Embryonic facial prominence (tissue), 1 donor: ENCODE results near the gene ADGRD1.

Experiments
- DNase-seq: peaks from one replicate; pipeline ENCODE4 v3.0.0-alpha.2; 2016; ENCODE audit errors: extremely low spot score

The ADGRD1 gene

DNA sequence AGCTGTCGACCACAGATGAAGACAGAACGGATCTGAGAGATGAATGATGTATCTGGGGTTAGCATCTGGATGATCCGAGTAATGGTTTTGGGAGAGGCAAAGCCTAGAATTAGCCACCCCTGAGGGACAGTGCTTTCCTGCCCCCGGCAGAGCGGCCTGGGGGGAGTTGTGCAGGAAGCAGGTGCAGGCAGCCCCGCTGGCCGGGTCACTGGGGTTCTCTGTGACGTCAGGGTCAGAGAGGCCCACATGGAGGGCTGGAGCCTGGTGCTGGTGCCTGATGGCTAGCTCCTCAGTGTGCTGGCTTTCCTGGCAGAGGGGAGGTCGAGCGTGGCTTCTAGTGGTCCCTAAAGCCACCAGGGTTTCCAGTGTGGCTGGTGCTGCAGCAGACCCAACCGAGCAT is 70.3 kb downstream of the ADGRD1 start:
- no peak for DNase-seq

DNA sequence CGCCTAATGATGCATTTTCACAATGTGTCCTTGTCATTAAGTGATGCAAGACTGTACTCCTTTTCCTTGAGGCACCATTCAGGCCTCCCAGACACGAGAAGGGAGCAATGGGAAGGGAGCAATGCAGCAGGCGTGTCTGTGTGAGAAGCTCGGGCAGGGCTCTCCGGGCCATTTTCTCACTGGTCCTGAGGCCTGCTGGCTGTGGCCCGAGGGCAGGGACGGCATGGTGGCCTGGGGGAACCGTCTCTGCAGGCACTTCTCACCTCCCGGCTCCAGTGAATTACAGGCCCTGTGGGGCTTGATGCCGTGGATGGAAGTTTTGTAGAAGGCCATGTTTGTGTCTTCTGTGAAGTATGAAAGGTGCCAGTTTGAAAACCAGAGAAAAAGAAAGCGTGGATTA is 71.0 kb downstream of the ADGRD1 start:
- no peak for DNase-seq

DNA sequence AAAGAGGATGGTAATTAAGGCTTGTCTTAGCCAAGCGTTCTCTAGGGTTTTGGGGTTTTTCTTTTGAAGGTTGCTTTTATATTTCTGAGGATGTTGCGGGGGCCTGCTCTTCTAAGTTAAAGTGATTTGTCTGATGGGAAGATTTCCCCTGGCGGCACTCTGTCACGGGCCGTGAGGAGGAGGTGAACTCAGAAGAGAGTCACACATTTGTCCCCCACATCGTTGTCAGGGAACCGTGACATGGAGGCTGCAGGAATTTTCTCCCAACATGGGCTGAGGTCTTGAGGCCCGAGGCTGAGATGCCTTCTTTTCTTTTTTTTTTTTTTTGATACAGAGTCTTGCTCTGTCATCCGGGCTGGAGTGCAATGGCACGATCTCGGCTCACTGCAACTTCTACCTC is 71.5 kb downstream of the ADGRD1 start:
- no peak for DNase-seq

DNA sequence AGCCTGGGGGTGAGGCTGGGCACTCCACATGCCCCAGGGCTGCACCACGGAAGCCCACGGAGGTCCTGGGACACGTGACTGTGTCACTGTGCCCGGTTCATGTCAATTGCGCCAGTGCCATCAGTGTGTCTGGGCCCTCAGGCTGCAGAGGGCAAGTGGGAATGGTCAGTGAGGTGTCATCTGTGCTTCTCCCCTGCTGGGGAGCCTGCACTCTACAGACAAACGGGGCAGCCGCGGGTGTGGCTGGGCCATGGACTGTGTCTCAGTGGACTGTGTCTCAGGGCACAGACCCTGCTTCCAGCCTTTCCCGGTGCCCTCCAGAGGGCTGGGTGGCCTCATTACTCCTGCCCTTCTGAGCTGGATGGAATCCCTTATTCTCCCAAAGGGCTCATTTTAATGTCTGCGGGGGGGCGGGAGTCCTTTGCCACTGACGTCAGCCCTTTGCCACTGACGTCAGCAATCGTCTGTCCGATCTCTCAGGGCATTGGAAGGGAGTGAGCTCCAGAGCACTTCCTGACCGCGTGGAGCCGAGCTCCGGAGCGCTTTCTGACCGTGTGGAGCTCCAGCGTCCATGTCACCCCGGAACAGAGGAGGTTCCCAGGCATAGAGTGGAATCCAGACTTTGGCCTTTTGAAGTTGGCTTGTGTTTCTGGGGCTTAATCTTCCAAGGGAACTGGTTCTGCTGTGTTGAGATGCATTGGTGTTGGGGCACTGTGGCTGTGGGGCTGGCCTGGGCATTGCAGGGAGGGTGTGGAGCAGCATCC is 72.4 kb downstream of the ADGRD1 start:
- no peak for DNase-seq

DNA sequence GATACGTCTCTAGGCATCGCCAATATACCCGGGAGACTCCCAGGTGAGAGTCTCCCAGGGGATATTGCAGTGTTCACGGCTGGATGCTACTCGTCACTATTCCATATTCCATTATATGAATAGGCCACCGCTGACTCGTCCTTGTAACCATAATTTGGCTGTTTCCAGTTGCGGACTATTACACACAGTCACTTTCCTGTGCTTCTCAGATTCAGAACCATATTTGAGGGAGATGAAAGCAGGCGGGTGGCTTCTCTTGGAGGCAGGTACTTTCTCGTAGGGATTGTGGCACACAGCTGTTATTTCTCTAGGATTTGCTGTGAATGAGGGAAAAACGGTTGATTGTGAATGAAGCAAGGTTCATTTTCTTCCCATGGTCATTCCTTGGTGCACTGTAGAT is 73.0 kb downstream of the ADGRD1 start:
- DNase-seq, result no peak

DNA sequence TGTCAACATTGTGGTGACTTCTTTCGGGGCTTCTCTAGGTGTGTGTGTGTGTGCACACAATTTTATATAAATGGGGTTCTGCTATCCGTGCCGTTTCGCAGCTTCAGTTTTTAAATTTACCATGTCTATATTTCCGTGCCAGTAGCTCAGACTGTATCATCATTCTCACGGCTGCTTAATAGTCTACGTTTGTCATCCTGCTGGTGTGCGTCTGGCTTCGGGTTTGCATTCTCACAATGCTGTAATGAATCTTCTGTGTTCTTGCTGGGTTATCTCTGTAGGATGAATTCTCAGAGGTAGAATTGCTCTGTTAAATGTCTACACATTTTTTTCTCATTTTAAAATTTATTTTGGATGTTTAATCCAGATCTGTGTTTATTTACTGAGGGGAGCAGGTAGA is 73.6 kb downstream of the ADGRD1 start:
- DNase-seq, result no peak

DNA sequence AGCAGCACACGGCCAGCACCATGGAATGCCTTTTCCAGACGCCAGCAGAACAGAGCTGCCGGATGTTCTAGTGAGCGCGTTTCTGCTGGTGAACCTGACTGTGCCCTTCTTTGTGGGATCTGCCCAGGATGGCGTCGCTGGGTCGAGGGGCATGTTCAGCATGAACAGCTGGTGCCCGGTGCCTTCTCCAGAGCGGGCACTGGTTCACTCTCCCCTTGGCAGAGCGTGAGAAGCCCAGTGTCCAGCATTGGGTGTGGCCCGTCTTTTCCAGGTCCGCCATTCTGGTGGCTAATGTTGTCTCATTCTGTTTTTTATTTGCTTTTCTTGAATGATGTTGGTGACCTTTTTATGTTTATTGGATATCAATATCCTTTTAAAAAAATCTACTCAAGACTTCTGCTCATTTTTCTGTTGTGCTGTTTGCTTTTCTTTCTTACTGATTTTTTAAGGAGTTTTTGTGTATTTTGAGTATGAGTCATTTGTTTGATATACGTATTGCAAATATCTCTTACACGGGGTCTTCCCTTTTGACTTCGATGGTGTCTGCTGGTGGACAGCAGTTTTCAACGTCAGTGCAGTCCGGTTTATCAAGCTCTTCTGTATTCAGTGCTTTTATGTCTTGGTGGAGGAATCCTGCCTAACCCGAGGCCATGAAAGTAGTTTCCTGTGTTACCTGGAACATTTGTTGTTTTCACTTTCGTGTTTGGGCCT is 74.3 kb downstream of the ADGRD1 start:
- no peak for DNase-seq

DNA sequence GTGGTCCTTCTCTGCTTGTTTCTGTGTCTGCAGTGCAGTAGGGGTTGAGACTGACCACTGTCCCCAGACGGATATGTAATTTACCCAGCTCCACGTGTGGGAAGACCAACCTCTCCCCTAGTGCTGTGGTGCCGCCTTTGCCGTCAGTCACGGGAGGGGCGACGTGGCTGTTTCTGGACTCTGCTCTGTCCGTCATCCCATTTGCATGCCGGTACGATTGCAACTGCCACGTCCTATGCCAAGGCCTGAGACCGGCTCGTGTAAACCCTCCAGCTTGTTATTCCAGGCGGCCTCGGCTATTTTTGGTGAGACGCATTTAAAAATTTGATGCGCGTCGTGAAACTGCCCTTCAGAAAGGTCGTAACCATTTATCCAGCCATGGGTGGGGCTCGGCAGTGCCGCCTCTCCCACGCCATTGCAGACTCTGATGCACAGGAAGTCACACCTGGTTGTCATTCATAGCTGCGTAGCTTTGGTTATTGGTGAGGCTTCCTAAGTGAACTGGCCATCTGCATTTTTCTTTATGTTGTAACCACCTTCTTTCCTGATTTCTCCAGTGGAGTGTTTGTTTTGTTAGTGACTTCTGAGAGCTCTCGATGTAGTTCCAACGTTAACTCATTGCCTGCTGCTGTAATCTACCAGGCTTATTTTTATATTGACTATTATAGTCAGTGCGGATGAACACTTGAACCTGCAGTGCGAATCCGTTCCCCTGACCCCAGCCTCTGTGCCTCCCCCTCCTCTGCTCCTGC is 75.1 kb downstream of the ADGRD1 start:
- no peak for DNase-seq

DNA sequence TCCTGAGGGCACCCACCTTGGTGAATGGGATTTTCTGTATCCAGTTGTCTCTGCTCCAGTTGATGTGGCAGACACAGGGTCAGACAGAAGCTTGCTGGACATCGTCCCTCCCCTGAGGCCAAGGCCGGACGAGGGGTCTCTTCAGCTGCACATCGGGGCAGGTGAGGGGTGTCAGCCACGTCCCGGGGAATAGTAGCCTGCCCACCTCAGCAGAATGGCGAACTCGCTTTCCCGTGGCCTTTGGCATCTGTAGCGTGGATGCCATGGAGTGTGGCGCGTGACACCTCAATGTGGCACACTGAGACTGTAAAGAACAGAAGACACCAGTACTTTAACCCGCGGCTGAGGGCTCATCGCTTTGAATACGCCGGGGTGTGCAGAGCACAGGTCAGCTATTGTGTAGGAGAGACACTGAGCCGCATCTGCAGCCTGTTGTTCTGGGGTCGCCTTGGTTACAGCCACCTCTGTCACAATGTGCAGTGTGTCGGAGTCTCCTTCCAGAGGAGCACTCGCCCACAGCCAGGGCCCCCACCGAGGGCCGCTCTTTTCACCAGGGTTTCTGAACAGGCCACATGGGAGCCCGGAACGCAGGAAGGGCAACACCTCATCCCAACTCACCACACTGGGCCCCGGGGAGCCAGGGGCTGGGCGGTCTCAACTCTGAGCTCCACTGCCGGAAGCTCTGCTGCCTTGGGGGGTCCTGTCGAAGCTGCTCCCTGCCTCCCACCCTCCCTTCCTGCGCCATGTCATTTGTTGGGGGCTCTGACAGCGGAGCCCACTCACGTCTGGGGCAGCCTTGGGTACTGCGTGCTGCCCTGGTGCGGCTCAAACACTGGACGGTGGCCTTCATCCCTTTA is 77.0 kb downstream of the ADGRD1 start:
- no peak for DNase-seq

DNA sequence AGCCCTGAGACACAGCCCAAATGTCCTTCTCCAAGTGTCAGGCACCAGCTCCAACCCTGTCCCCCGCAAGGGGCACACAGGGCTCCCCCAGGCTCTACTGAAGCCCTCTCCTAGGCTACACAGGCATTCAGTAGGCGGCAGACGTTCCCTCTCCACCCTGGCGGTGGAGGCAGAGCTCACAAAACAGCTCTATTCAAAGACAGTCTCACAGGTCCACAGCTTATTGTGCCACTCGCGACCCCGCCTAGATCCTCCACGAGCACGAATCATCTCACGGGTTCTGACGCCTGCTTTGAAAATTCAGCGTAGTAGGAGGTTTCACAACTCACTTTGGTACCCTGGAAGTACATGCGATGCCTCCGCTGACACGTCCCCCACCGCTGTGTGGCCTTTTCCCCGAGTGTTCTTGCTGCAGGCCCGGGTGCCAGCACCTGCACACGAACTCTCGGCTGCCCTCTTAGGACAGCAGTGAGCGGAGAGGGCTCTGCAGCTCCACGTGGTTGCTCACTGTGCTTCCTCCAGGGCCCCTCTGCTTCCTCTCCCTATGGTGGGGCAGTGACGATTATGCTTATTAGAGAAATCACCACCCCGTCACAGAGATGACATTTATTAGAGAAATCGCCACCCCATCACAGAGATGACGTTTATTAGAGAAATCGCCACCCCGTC is 78.5 kb downstream of the ADGRD1 start:
- DNase-seq, result no peak

DNA sequence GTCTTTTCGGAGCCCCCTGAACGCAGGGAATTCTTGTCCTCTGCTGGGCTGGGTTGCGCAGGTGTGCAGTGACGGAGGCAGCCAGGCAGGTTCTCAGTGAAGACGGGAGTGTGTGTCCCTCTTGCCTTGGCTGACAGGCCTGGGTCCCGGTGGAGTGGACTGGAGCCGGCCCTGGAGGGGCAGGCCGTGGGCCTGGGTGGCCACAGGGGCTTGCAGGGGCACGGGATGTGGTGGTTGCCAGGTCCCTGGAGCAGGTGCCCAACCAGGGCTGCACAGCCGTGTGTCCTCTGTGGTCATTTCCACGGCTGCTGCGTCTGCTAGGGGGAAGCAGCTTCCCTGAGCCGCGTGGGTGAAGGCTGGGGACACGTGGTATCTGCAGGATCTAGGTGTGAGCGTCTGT is 79.8 kb downstream of the ADGRD1 start:
- DNase-seq, result no peak

DNA sequence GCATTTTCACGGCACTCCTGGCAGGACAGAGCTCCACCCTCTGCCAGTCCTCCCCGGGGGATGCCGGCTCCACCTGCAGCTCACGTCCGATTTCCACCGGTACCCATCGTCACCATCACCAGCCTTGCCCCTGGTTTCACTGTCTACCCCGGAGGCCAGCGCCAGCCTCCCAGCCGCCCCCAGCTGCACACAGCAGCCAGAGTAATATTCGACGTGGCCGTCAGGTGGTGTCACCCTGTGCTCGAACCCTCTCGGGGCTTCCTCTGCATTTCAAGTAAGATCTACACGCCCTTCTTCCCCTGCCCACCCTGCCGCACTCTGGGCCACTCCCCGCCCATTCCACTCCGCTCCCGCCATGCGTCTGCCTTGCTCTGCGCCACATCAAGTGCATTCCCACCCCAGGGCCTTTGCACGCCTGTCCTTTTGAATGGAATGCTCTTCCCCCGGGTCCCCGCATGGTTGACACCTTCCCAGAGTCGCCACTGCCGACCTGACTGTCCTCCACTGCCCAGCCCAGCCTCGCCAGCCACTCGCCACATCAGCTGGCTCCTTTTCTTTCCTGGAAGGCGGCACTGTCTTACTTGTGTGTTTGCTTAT is 80.3 kb downstream of the ADGRD1 start:
- no peak for DNase-seq

DNA sequence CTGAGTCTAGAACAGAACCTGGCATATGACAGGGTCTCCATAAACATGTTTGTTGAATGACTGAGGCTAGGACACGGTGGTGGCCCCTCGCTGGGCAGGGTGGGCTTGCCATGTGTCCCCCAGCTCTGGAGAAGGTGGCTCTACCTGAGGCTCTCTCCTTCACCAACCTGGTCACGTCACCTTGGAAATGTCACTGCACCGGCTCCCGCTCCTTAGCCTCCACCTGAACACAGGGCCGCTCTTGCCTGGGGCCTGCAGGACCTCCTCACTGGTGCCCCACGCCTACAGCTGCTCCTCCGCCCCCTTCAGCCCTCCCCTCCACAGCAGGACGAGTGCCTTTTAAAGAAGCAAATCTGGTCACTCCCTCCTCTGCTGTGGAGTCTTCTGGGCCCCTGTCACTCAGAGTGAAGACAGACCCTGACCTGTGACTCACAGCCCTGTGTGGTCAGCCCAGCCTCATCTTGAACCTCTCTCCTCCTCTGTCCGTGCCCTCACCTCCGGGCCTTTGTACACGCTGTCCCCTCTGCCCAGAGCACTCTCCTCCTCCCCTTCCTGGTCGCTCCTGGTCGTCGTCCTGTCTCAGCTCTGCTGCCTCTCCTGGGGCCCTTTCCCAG is 81.0 kb downstream of the ADGRD1 start:
- no peak for DNase-seq

DNA sequence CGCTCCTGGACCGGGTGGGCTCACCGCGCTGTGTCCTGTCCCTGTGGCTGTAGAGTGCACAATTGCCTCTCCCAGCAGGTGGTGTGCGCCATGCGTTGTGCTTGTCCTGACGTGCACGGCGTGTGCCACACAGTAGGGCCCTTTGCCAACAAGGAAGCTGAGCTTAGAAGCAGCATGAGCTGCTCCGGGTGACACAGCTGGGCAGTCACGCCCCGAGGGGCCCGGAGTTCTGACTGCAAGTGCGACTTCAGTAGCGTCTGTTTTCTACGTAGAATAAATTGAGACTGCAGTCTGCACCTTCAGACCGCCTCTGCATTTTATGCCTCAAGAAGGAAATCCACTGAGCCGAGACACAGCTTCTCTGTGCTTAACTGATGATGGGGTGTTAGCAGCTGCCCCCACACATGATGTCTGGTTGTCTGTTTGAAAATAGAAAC is 81.6 kb downstream of the ADGRD1 start:
- no peak for DNase-seq

DNA sequence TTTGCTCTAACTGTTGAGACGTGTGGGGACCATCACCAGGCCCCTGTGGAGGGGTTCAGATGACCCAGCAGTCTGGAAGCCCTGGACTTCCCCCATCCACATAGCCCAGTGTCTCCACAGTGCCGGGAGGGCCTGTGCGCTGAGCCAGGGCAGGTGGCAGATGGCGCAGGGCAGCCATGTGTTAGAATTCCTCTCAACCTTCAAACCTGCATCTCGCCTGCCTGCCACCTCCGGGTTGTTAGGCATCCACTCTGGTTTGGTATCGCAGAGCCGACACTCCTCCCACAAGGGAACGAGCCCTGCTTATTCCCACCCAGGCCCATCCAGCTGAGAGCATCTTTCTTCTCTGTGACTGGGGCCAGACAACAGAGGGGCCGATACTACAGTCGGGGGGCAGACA is 84.5 kb downstream of the ADGRD1 start:
- no peak for DNase-seq

DNA sequence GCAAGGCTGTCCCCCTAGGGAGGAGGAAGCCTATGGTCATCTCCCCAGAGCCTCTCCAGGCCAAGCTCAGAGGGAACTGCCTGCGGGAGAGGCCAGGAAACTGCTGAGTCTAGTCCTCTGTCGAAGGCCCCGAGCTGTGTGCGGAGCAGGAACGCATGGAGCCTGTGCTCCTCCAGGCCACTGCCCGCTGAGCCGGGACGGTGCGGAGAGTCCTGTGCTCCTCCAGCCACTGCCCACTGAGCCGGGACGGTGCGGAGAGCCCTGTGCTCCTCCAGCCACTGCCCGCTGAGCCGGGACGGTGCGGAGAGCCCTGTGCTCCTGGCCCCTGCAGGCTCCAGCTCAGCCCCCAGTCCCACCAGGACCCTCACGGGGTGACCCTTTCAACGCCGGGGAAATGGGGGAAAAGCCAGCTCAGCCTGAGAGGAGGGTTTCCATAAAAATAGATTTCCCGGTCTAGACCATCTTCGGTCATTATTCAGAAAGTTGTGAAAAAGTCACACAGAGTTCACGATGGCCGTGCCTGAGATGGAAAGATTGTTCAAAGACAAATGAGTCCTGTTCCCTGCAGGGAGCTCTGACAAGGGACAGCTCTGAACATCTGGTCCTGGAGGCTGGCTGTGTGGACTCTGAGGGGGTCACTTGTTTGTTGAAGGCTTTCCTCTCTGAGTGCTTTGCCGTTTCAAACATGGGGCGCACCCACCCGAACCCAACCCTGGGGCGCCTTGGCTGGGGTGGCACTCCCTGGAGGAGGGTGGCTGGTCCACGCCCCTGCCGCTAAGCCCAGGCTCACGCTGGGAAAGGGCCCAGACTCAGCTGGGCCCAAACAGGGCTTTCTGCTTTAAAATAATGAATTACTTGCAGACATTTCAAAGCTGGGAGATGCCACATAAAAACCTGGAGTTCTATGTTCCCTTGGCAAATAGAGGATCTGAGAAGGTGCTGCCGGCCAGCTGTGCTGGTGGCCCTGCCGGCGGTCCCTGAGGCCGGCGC is 85.5 kb downstream of the ADGRD1 start:
- DNase-seq, result no peak

DNA sequence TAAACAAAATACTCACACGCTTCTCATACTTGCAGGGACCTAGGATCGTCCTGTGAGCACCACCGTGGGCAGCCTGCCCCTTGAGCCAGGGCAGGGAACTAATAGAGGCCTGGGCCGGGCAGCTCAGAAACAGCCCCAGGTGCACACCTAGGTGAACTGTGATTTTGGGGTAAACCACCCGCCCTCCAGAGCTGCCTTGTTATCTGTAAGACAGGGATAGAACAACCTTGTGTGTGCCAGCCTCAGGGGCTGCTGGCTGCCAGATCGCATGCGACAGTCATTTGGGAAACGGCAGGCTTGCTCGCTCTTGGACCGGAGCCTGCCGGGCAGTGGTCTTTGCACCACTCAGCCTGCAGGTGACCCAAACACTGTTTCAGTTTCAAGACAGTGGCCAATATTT is 86.8 kb downstream of the ADGRD1 start:
- no peak for DNase-seq

DNA sequence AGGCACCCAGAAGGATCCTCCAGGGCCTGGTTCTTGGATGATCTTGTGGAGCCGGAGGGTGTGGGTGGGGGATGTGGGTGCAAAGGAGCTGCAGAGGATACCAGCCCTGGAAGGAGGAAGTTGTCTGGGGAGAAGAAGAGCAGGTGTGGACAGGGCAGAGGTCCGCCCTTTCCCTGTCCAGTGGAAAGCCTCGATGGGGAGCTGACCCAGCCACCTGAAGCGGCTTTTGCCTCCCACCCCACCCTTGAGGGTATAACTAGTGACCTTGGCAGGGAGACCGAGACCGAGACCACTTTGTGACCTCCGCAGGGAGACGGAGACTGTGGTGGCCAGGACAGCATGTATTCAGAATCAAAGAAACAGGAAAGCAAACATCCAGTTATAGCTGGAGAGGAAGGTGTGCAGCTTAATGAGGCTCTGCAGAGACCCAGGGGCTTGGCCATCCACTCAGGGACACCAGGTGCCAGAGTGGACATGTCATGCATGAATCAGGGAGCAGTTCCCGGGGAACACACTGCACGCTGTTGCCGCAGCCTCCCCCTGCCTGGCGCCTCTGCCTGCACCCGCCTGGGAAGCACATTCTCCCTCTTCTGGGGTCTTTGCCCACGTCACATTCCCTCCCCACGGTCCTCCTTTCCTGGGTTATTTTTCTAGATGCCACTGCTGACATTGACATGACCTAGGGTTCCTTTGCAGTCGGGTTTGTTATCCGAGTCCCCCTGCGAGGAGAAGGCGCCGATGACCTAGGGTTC is 87.7 kb downstream of the ADGRD1 start:
- no peak for DNase-seq
